IMR-90 (cell line): ENCODE results near the gene SLC12A6.

Experiments used
- CHD1 ChIP-seq: IDR thresholded peaks from 2 replicates; pipeline ENCODE4 v1.6.1; 2012; ENCODE audit warnings: low read depth, low read length, improper control_type of control experiment
- MAZ ChIP-seq: IDR thresholded peaks from 2 replicates; pipeline ENCODE4 v1.6.1; 2012; ENCODE audit warnings: low read depth, mild to moderate bottlenecking, low read length, improper control_type of control experiment, moderate library complexity, borderline replicate concordance
- POLR2A ChIP-seq: IDR thresholded peaks from 2 replicates; pipeline ENCODE4 v1.6.1; 2012; ENCODE audit warnings: mild to moderate bottlenecking, low read depth, low read length
- RAD21 ChIP-seq: IDR thresholded peaks from 2 replicates; pipeline ENCODE4 v1.6.1; 2012; ENCODE audit warnings: low read length, improper control_type of control experiment
- RFX5 ChIP-seq: IDR thresholded peaks from 2 replicates; pipeline ENCODE4 v1.8.0; 2012; ENCODE audit warnings: low read depth, mild to moderate bottlenecking, low read length, moderate library complexity
- TF ChIP-seq, protein P1 (sequence below): conservative IDR thresholded peaks from 2 replicates; pipeline ENCODE4 v1.5.1; 2012; ENCODE audit warnings: mild to moderate bottlenecking, low read depth, low read length, improper control_type of control experiment

DNA sequence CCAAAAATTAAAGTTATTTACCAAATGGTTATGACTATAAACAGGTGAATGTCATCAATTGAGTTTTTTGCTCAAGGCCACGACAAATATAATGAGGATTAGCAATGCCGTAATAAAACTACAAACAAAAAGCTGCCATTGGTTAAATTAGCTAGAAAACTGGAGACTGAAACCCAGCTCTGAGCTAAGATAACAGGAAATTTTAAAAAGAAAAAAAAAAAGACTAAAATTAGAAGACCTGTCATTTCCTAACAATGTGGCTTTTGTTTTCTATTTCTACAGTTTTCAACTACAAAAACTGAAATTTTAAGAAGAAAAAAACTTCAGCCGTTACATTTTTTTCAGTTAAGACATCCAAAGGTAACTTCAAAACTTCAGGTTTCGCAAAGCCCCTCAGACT is 9.7 kb downstream of the SLC12A6 start:
- TF ChIP-seq, protein P1, sequence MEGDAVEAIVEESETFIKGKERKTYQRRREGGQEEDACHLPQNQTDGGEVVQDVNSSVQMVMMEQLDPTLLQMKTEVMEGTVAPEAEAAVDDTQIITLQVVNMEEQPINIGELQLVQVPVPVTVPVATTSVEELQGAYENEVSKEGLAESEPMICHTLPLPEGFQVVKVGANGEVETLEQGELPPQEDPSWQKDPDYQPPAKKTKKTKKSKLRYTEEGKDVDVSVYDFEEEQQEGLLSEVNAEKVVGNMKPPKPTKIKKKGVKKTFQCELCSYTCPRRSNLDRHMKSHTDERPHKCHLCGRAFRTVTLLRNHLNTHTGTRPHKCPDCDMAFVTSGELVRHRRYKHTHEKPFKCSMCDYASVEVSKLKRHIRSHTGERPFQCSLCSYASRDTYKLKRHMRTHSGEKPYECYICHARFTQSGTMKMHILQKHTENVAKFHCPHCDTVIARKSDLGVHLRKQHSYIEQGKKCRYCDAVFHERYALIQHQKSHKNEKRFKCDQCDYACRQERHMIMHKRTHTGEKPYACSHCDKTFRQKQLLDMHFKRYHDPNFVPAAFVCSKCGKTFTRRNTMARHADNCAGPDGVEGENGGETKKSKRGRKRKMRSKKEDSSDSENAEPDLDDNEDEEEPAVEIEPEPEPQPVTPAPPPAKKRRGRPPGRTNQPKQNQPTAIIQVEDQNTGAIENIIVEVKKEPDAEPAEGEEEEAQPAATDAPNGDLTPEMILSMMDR, result no peak
- no peak for TF ChIP-seq POLR2A
- no peak for TF ChIP-seq MAZ
- TF ChIP-seq CHD1, result no peak
- TF ChIP-seq RFX5, result no peak
- TF ChIP-seq RAD21, result no peak
